LNCaP clone FGC (cell line): Measurements from ENCODE around the gene PSMD12.
"Not testable (repeated sequence)": the region's sequence is repeated elsewhere in the genome, so short reads cannot be mapped to it uniquely, and the experiment has no call there.

Source experiments
- DNase-seq: peaks from one replicate; pipeline ENCODE4 v3.0.0-alpha.2; 2011; ENCODE audit warnings: low read depth
- H3K4me3 ChIP-seq: 2 replicates; pipeline ENCODE4 v1.5.1; 2011; ENCODE audit warnings: mild to moderate bottlenecking, low read depth, low read length, control low read depth
- TF ChIP-seq, protein P1 (sequence below): IDR thresholded peaks from 2 replicates; pipeline ENCODE4 v1.5.1; 2012; ENCODE audit warnings: mild to moderate bottlenecking; ENCODE audit not compliant: control insufficient read depth, insufficient read depth; ENCODE audit errors: extremely low read depth

The PSMD12 gene

DNA sequence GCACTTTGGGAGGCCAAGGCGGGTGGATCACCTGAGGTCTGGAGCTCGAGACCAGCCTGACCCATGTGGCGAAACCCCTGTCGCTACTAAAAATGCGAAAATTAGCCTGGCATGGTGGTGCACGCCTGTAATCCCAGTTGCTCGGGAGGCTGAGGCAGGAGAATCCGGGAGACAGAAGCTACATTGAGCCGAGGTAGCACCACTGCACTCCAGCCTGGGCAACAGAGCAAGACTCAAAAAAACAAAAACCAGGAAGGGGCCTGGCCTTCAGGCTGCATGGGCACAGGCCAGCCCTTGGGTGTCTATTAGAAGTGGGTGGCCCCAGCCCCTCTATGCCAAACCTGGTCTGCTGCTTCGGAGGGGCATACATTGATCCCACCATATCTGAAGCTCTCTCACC is 56.0 kb downstream of the PSMD12 start:
- no peak overlapping the region for H3K4me3 ChIP-seq
- no peak for DNase-seq
- TF ChIP-seq, protein P1, sequence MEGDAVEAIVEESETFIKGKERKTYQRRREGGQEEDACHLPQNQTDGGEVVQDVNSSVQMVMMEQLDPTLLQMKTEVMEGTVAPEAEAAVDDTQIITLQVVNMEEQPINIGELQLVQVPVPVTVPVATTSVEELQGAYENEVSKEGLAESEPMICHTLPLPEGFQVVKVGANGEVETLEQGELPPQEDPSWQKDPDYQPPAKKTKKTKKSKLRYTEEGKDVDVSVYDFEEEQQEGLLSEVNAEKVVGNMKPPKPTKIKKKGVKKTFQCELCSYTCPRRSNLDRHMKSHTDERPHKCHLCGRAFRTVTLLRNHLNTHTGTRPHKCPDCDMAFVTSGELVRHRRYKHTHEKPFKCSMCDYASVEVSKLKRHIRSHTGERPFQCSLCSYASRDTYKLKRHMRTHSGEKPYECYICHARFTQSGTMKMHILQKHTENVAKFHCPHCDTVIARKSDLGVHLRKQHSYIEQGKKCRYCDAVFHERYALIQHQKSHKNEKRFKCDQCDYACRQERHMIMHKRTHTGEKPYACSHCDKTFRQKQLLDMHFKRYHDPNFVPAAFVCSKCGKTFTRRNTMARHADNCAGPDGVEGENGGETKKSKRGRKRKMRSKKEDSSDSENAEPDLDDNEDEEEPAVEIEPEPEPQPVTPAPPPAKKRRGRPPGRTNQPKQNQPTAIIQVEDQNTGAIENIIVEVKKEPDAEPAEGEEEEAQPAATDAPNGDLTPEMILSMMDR = no peak

DNA sequence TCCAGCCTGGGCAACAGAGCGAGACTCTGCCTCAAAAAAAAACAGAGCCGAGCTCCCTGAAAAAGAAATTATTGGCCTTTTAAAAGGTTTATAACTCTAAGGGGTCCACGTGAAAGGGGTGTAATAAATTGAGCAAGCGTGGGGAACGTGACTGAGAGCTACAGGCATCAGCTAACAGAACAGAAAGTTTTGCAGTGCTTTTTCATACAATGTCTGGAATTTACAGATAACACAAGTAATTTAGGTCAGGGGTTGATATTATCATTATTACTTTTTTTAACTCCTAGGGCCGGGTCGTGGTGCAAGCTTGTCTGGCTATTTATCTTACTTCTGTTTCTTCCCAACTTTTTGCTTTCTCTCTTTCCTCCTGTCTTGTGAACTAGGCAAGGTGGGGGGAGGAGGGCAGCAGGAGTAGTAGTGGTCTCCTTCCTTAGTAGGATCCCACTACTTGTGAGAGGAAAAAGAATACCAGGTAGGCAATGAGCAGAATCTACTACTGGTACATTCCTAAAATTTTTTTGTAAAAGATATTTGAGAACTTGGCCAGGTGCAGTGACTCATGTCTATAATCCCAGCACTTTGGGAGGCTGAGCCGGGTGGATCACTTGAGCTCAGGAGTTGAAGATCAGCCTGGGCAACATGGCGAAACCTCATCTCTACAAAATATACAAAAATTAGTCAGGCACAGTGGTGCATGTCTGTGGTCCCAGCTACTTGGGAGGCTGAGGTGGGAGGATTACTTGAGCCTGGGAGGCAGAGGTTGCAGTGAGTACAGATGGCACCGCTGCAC is 60.7 kb downstream of the PSMD12 start:
- H3K4me3 ChIP-seq, DNase-seq: not testable (repeated sequence)

GRCh38 chr17:67297454-67297960 is 68.9 kb downstream of the PSMD12 start:
- TF ChIP-seq, protein P1 = no peak
- DNase-seq = no peak
- no peak overlapping the region for H3K4me3 ChIP-seq

DNA sequence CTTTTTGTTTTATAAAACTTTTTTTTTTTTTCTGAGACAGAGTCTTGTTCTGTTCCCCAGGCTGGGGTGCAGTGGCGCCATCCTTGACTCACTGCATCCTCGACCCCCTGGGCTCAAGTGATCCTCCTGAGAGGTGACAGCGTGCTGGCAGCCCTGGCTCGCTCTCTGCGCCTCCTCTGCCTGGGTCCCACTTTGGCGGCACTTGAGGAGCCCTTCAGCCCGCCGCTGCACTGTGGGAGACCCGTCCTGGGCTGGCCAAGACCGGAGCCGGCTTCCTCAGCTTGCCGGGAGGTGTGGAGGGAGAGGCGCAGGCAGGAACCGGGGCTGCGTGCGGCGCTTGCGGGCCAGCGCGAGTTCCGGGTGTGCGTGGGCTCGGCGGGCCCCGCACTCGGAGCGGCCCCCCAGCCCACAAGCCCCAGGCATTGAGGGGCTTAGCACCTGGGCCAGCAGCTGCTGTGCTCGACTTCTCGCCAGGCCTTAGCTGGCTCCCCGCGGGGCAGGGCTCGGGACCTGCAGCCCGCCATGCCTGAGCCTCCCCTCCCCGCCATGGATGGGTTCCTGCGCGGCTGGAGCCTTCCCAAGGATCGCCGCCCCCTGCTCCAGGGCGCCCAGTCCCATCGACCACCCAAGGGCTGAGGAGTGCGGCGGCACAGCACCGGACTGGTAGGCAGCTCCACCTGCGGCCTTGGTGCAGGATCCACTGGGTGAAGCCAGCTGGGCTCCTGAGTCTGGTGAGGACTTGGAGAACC is 71.8 kb downstream of the PSMD12 start:
- DNase-seq = no peak
- TF ChIP-seq, protein P1 = no peak
- H3K4me3 ChIP-seq = no peak overlapping the region

DNA sequence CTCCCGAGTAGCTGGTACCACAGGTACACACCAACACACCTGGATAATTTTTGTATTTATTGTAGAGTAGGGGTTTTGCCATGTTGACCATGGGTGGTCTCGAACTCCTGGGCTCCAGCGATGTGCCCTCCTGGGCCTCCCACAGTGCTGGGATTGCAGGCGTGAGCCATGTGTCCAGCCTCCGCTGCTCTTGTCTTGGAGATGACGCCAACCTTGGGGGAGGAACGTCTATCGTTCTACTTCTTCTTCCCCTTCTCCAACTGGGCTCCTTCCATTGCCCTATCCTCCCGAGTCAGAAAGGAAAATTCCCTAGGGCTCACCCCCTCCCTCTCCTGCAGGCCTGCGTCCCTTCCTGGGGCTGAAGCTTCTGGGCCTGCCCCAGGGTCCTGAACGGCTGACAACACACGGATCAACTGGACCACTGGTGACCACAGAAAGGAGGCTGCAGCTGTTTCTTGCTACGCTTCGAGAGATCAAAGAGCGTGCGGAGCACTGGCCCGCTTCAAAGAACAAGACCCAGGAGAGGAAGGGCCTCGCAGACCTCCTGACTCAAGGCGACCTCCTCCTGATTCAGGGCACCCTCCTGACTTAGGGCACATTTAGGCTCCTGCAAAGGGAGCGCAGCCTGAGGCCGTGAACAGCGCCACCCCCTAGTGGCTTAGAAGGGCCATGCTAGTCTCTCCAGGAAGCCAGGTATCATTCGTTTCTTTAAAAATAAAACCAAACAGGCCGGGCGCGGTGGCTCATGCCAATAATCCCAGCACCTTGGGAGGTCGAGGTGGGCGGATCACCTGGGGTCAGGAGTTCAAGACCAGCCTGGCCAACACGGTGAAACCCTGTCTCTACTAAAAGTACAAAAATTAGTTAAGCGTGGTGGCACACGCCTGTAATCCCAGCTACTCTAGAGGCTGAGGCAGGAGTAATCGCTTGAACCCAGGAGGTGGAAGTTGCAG is 72.8 kb downstream of the PSMD12 start:
- H3K4me3 ChIP-seq = no peak overlapping the region
- TF ChIP-seq, protein P1 = peak; percentile 65
- DNase-seq = no peak

DNA sequence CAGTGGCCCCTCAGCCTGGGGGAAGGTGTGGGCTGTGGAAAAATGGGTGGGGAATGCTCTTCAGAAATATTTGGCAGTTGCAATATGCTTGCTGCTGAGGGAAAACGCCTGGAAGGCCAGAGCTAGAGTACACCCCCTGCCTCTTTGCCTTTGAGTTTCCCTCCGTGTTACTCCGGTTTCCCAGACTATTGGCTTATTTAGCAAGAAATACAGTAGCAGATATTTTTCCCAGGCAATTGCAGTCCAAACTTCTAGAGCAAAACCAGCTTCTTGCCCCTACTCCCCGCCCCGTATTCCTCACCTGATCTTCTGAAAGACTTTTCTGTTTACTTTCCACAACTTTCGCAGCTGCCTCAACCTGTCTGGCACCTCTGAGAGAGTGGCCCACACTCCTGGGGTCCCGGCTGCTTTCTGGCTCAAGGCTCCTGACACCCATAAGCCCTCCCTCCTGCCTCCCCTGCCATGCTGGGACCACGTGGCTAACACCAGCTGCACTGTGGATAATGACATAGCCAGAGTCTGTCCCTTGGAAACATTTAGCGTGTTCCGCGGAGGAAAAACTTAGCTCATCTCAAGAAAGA is 75.6 kb downstream of the PSMD12 start:
- DNase-seq = no peak
- H3K4me3 ChIP-seq = no peak overlapping the region
- TF ChIP-seq, protein P1 = no peak
